Hepatocyte (in vitro differentiated cells): ENCODE results near the gene SARDH. TPM values are rescaled to one million over a fixed set of nuclear protein-coding genes. Genes with fewer than 3 reads are reported as not detected.

Experiments
- DNase-seq: peaks from one replicate; pipeline ENCODE4 v3.0.0-alpha.2; 2016; ENCODE audit warnings: low spot score
- H2AFZ ChIP-seq: fragments of 200-600 bp; sonication (generic); 2 replicates; pipeline ENCODE4 v1.6.0; 2016; ENCODE audit warnings: antibody characterized with exemption, mild to moderate bottlenecking
- H3K27ac ChIP-seq: fragments of 200-600 bp; sonication (generic); 2 replicates; pipeline ENCODE4 v1.5.1; 2016; ENCODE audit warnings: mild to moderate bottlenecking
- H3K27me3 ChIP-seq: fragments of 200-600 bp; sonication (generic); 2 replicates; pipeline ENCODE4 v1.6.1; 2016
- H3K36me3 ChIP-seq: fragments of 200-600 bp; sonication (generic); replicated peaks from 2 replicates; pipeline ENCODE4 v1.5.1; 2016; ENCODE audit warnings: low read depth; ENCODE audit not compliant: insufficient read depth
- H3K4me1 ChIP-seq: fragments of 200-600 bp; sonication (generic); 2 replicates; pipeline ENCODE4 v1.5.1; 2016; ENCODE audit warnings: mild to moderate bottlenecking, moderate library complexity; ENCODE audit not compliant: insufficient read depth
- H3K4me2 ChIP-seq: fragments of 200-600 bp; sonication (generic); 2 replicates; pipeline ENCODE4 v1.6.0; 2016
- H3K4me3 ChIP-seq: fragments of 200-600 bp; sonication (generic); 2 replicates; pipeline ENCODE4 v1.5.1; 2016; ENCODE audit warnings: mild to moderate bottlenecking
- H3K79me2 ChIP-seq: fragments of 200-600 bp; sonication (generic); 2 replicates; pipeline ENCODE4 v1.6.0; 2017; ENCODE audit warnings: mild to moderate bottlenecking
- H3K9me2 ChIP-seq: fragments of 200-600 bp; sonication (generic); replicated peaks from 2 replicates; pipeline ENCODE4 v1.6.0; 2017; ENCODE audit warnings: mild to moderate bottlenecking; ENCODE audit not compliant: insufficient read depth
- H3K9me3 ChIP-seq: fragments of 200-600 bp; sonication (generic); 2 replicates; pipeline ENCODE4 v1.5.1; 2016; ENCODE audit warnings: low read depth, mild to moderate bottlenecking
- H4K20me1 ChIP-seq: fragments of 200-600 bp; sonication (generic); 2 replicates; pipeline ENCODE4 v1.6.0; 2016; ENCODE audit warnings: mild to moderate bottlenecking; ENCODE audit not compliant: insufficient read depth, poor library complexity, severe bottlenecking
- CTCF ChIP-seq: fragments of 200-600 bp; sonication (generic); IDR thresholded peaks from 2 replicates; pipeline ENCODE4 v1.5.1; 2016; ENCODE audit warnings: antibody characterized with exemption, mild to moderate bottlenecking; ENCODE audit not compliant: poor library complexity
- EZH2 ChIP-seq: fragments of 200-600 bp; sonication (generic); IDR thresholded peaks from 2 replicates; pipeline ENCODE4 v1.6.1; 2016; ENCODE audit warnings: antibody characterized with exemption, mild to moderate bottlenecking, borderline replicate concordance
- EZH2phosphoT487 ChIP-seq: fragments of 200-600 bp; sonication (generic); IDR thresholded peaks from one replicate; pipeline ENCODE4 v1.6.1; 2018; ENCODE audit warnings: antibody characterized with exemption, mild to moderate bottlenecking, low read depth, moderate library complexity; ENCODE audit not compliant: unreplicated experiment, severe bottlenecking
- WGBS: methylation state at CpG from one replicate; pipeline ENCODE4 v1.1.6; 2016; ENCODE audit warnings: low lambda C conversion rate; ENCODE audit errors: missing lambda C conversion rate; 5-methylcytosine and 5-hydroxymethylcytosine counted together
- polyA plus RNA-seq: library from polyadenylated mRNA; unstranded; fragments of >200 nt; fragmentation: Nextera tagmentation; extraction: Ambion mirVana; gene quantifications from 2 replicates; pipeline ENCODE4 v1.2.1, GENCODE V29; 2016
- total RNA-seq: library from RNA; depleted of rRNA; stranded (reverse); fragments of >200 nt; gene quantifications from 2 replicates; pipeline ENCODE4 v1.2.3, GENCODE V29; 2014

The SARDH gene
- total and polyA plus RNA-seq, 2 experiments from 2014 or later: 7.5 to 9.8 TPM

GRCh38 chr9:133682818-133683585, 55.1 kb downstream of the SARDH start:
- TF ChIP-seq CTCF (no peak), EZH2 (no peak), EZH2phosphoT487 (no peak)
- H3K27ac ChIP-seq: peak overlapping the region; percentile 69
- no peak overlapping the region for H3K4me3 ChIP-seq
- no peaks in the 10 kb centered on the region for H3K9me2 ChIP-seq
- WGBS: 78% methylated on average over 19 of the region's 20 CpGs
- H3K4me2 ChIP-seq: no peak overlapping the region
- H3K9me3 ChIP-seq: no peaks in the 10 kb centered on the region
- H3K27me3 ChIP-seq: no peaks in the 10 kb centered on the region
- no peaks in the 10 kb centered on the region for H4K20me1 ChIP-seq
- DNase-seq: no peak
- no peaks in the 10 kb centered on the region for H3K36me3 ChIP-seq
- no peak overlapping the region for H2AFZ ChIP-seq
- peaks cover 12% of the 10 kb centered on the region for H3K4me1 ChIP-seq
- no peaks in the 10 kb centered on the region for H3K79me2 ChIP-seq

- no peak overlapping the region for H2AFZ ChIP-seq
- H3K4me2 ChIP-seq: no peak overlapping the region
- no peaks in the 10 kb centered on the region for H3K9me3 ChIP-seq
- TF ChIP-seq EZH2phosphoT487 (no peak), EZH2 (no peak), CTCF (no peak)
- no peaks in the 10 kb centered on the region for H4K20me1 ChIP-seq
- no peaks in the 10 kb centered on the region for H3K27me3 ChIP-seq
- H3K79me2 ChIP-seq: no peaks in the 10 kb centered on the region
- 97% methylated on average over 30 of the region's 35 CpGs for WGBS
- H3K27ac ChIP-seq: no peak overlapping the region
- H3K4me3 ChIP-seq: no peak overlapping the region
- H3K36me3 ChIP-seq: no peaks in the 10 kb centered on the region
- no peak for DNase-seq
- no peaks in the 10 kb centered on the region for H3K9me2 ChIP-seq
- peaks cover 12% of the 10 kb centered on the region for H3K4me1 ChIP-seq
Measured at GRCh38 chr9:133681658-133682306, 56.4 kb downstream of the SARDH start.

GRCh38 chr9:133680976-133681657, 57.0 kb downstream of the SARDH start:
- H2AFZ ChIP-seq: no peak overlapping the region
- no peaks in the 10 kb centered on the region for H3K79me2 ChIP-seq
- no peaks in the 10 kb centered on the region for H3K9me3 ChIP-seq
- no peaks in the 10 kb centered on the region for H3K36me3 ChIP-seq
- DNase-seq: no peak
- H3K4me3 ChIP-seq: no peak overlapping the region
- no peaks in the 10 kb centered on the region for H3K27me3 ChIP-seq
- H3K4me1 ChIP-seq: peaks cover 12% of the 10 kb centered on the region
- WGBS: 93% methylated on average over 20 of the region's 20 CpGs
- no peak overlapping the region for H3K27ac ChIP-seq
- H4K20me1 ChIP-seq: no peaks in the 10 kb centered on the region
- no peaks in the 10 kb centered on the region for H3K9me2 ChIP-seq
- TF ChIP-seq EZH2phosphoT487: no peak
- TF ChIP-seq CTCF: no peak
- TF ChIP-seq EZH2: no peak
- H3K4me2 ChIP-seq: no peak overlapping the region
